HG02678 (cell line): ENCODE data around the gene ACSS1.
A peak's percentile ranks its signal among the peaks of the same experiment; 100 is the strongest.

Source experiments
- ATAC-seq: cut with Tn5 transposase; IDR thresholded peaks from one replicate; pipeline ENCODE4 v1.9.1; 2021; ENCODE audit warnings: mild to moderate bottlenecking, moderate library complexity; ENCODE audit not compliant: unreplicated experiment

The ACSS1 gene

DNA sequence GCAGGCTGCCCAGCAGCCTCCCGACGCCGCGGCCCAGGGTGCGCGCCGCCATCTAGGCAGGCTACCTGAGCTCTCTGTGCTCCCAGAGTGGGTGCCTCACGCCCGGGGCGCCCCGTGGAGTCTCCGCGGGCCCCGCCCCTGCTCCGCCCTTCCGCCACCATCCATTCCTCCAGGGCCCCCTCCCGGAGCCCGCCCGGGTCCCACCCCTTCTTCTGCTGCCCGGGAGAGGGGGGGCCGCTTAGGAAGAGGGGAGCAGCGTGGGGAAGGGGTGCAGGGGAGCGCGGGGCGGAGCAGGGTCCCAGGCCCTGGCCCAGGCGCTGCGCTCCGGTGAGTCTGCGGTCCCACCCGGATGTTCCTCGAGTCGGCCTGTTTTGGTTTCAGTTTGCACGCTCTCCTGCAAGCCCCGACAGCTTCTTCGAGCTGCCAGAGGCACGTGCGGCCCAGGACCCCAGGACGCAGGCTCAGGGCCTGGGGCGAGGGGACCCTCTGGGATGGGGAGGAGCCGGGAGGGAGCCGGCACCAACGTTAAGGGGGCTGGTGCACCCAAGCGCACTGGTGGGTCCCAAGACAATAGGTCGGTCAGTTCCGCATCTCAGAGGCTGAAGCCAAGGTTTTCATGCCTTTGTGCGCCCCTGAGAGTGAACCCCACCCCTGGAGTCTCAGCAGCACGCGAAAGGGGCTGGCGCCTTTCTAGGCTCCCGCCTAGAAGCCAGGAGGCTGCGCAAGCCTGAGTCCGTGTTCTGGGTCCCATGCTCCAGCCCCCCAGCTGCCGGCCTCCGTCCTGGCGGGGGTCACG, at the start of gene ACSS1:
ACSS1 (minus strand) TSS at position 89 of the 796 bp plus-strand sequence; CDS start at position 52, 37 bp downstream.
- ATAC-seq, result peak; percentile 61

DNA sequence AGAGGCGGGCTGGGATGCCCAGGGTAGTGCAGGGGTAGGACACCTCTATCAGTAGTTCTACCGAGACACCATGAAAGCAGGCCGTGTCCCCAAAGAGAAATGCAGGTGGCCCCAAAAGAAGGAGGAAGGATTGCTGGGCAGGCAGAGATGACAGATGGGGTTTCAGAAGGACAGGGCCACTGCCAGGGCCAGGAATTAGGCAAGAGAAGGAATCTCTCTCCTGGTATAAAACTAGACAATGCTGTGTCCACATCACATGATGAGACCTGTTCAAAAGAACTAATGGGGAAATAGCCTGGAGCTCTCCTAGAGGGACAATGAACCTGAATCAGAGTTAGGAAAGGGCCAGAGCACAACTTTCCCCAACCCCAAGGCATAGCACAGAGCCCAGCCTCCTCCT, 45.6 kb upstream of the ACSS1 start:
- ATAC-seq, result no peak

DNA sequence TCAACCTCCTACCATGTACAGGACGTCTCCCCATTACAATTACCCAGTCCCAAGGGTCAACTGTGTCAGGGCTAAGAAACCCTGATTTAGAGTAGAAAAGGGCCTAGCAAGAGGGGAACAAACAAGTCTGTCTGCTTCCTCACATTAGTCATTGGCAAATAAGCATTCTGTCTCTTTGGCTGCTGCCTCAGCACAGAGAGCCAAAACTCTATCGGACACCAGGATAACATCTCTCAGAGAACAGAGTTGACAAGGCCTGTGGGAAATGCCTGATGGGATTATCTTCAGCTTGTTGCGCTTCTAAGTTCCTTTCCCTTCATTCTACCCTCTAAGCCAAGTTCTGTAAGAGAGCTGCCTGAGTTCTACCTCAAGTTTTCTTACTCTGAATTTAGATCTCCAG, 43.0 kb upstream of the ACSS1 start:
- no peak for ATAC-seq

- ATAC-seq, result no peak
These were observed 41.7 kb upstream of the ACSS1 start for GRCh38 chr20:25099601-25100140.

DNA sequence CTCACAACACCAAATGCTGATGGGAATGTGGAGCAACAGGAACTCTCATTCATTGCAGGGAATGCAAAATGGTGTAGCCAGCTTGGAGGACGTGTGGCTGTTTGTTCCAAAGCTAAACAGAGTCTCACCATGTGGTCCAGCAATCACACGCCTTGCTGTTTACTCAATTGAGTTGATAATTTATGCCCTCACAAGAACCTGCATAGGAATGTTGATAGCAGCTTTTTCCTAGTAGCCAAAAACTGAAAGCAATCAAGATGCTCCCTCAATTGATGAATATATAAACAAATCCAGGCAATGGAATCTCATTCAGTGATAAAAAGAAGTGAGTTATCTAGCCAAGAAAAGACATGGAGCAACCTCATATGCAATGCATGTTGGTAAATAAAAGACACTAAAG, 39.6 kb upstream of the ACSS1 start:
- ATAC-seq, result no peak

DNA sequence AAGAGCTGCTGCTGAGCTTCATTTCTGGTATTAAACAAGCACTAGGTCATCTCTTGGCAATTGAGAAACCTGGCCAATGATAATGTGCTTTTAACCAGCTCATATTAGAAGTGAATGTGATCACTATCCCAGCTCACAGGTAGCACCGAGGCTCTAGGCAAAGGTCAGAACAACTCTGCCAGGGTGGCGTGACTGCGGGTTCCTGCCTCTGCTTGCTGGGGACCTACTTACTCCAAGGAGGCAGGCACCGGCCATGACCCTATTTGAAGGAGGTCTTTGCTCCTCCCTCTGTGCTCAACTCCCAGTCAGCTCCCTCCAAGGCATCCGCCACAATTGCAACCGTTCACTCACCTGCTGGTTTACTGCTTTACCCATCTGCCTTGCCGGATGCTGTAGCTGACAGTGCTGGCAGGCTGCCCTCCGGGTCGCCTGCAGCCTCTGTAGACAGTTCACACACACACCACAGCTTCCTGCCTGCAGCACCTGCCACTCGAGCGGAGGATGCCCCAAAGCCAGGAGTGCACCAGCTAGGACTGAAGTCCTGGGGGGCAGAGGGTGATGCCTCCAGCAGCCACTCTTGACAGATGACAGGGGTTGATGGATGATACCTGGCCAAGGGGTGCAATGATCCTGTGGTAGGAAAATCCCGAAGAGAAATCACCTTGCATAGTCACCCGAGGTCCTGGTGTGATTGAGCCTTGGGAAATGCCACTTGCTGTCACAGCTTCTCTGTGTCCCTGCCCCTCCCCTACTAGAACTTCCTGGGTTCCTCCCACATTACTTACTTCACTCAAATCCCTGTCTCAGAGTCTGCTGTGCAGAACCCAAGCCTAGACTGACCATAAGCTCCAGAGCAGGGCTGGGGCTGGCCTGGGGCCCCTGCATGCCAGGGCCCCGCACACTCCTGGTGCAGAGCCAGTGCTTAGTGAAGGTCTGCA, 32.8 kb upstream of the ACSS1 start:
- no peak for ATAC-seq

DNA sequence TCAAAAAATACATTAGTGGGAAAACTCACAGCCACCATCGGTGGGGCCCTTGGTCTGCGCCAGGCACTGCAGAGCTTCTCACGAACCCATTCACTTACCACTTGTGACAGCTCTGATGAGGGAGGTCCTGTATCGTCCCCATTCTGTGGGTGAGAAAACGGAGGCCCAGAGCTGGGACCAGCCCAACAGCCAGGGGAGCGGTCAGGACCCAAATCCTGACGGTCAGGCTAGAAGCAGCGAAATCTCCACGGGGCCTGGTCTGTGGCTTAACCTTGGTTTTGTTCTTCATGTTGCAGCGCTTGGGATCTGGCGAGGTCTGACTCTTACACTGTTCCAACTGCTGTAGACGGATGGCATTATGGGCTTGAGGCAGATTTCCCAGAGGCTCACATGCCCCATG, 31.7 kb upstream of the ACSS1 start:
- ATAC-seq, result no peak

DNA sequence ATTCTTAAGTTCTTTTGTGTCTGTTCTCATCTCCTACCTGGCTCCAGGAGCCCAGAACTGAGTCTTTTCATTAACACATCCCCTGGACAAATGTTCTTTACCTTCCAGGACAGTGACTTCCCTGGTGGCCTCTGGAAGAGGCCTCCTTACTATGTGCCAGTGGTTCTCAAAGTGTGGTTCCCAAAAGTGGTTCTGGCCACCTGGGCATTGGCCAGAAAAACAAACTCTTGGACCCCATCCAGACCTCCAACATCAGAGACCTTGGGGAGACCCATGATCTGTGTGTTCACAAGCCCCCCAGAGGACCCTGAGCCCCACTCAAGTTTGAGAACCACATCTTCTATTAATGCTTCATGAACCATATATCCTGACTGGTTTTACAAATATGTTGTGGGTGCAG, 31.2 kb upstream of the ACSS1 start:
- ATAC-seq, result no peak

DNA sequence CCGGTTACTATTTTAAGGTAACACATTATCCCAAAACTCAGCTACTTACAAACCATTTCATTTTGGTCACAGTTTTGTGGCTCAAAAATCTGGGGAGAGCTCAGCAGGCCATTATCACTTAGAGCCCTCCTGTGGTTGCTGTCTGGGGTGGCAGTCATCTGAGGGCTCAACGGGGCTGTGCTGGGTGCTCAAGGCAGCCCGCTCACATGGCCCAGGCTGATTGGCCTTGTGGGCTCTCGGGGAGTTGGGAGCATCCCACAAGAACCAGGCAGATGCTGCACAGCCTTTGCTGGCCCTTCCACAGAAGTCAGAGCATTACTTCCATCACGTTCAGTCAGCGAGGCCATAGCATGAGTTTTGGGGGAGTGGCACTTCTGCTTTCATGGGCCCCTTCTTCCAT, 30.3 kb upstream of the ACSS1 start:
- no peak for ATAC-seq

DNA sequence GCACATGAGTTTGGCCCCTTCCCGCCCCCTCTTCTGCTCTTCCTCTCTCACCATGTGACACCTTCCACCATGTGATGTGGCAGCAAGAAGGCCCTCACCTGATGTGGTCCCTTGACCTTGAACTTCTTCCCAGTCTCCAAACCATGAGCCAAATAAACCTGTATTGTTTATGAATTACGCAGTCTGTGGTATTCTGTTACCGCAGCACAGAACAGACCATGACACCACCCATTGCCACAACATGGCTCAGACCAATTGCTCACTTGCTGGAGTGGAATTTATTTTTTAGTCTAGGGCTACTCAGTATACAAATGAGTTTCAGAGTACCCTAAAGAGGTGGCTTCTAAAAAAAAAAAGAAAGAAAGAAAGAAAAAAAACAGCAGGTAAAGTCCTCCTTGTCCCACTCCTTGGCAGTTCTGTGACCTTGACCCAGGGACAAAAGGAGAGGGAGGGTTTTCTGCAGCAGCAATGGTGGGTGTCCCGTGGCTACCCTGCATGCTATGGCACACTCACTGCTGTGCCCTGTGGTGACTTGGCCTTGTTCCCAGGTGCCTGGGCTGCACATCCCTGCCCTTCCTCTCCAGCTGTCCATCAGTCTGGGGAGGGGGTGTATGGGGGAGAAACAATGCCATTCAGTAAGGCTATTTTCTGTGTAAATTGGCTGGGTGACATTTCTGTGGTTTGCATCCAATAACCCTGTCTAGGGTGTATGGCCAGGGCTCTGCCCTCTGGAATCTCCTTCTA, 29.4 kb upstream of the ACSS1 start:
- no peak for ATAC-seq

DNA sequence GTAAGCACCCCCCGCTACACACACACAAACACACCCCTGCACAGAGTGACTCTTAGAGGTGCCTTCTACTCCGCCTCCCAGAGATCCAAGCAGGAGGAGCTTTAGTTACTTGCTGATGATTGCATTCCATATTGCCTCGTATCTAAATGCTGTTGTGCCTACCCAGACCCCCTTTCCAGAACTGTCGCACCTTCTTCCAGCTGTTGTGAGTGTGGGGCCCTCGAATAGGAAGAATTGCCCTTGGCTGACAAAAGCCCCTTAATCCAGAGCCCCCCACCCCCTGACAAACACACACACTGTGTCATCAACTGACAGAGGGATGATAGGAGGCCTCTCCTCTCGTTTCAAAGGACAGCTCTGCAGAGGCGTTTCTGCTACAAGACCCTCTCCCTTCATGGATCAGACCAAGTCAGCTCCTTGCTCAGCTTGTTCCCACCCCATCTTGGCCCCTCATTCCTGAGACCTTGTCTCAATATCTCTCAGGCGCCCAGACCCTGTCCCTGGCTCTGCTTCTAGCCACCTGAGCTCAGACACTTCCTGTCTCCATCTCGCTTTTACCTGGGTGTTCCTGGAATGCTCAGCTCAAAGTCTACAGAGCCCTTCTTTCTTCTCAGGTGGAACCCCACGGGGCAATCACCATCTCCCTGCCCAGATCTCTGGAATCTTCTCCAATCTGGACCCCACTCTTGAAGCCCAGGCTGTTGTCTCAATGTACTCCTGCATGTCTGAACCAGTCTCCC, 28.0 kb upstream of the ACSS1 start:
- ATAC-seq, result no peak

DNA sequence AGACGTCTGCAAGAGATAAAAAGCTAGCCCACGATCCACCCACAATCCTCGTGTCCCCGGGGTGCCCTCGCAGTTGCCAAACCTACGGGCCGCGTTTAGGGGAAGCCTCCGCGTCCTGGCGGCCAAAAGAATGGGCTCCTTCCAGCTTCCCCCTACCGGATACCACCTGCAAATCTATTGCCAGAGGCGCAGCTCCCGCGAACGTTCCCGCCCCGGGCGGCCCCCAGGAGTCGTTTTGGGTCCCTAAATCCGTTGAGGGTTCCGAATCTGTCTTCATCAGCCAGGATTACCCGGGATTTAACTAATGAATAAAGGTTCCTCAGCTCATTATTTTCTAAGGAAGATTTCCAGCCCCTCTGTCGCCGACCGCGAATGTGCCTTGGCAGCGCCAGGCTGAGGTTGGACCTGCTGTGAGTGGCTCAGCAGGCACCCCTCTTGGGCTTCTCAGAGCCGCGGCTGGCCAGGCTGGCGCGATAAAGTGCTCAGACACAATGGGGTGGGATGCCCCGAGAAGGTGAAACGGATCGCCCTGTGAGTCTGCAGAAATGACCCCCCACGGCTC, 26.8 kb upstream of the ACSS1 start:
- ATAC-seq, result no peak

- no peak for ATAC-seq
These were observed 26.1 kb upstream of the ACSS1 start for GRCh38 chr20:25083773-25084625.

- no peak for ATAC-seq
These were observed 25.3 kb upstream of the ACSS1 start for GRCh38 chr20:25083141-25083772.

GRCh38 chr20:25082498-25082873, 24.5 kb upstream of the ACSS1 start:
- no peak for ATAC-seq

GRCh38 chr20:25081730-25082497, 24.0 kb upstream of the ACSS1 start, which contains the start of gene VSX1:
Gene VSX1 (minus strand): TSS chr20:25082141. CDS start chr20:25082096, 45 bp downstream.
- no peak for ATAC-seq

- ATAC-seq, result no peak
These were observed 23.3 kb upstream of the ACSS1 start for GRCh38 chr20:25081065-25081729.
